GM23248 (cell line): ENCODE results near the gene EFHC2. TPM values are rescaled to one million over a fixed set of nuclear protein-coding genes. Genes with fewer than 3 reads are reported as not detected.

ENCODE experiments used
- DNase-seq: peaks from one replicate; pipeline ENCODE4 v3.0.0-alpha.2; 2015
- H2AFZ ChIP-seq: fragments of 200-600 bp; sonication (generic); 2 replicates; pipeline ENCODE4 v1.6.1; 2016; ENCODE audit warnings: antibody characterized with exemption
- H3F3A ChIP-seq: fragments of 200-600 bp; sonication (generic); 2 replicates; pipeline ENCODE4 v1.6.1; 2016; ENCODE audit warnings: mild to moderate bottlenecking, antibody characterized with exemption, mixed run types; ENCODE audit not compliant: insufficient read depth
- H3K27ac ChIP-seq: fragments of 200-600 bp; sonication (generic); 2 replicates; pipeline ENCODE4 v1.5.1; 2016; ENCODE audit warnings: mild to moderate bottlenecking
- H3K27me3 ChIP-seq: fragments of 200-600 bp; sonication (generic); replicated peaks from 2 replicates; pipeline ENCODE4 v1.6.1; 2016; ENCODE audit warnings: mild to moderate bottlenecking; ENCODE audit not compliant: insufficient read depth
- H3K36me3 ChIP-seq: fragments of 200-600 bp; sonication (generic); 2 replicates; pipeline ENCODE4 v1.6.1; 2016; ENCODE audit warnings: low read depth, mild to moderate bottlenecking
- H3K4me1 ChIP-seq: fragments of 200-600 bp; sonication (generic); 2 replicates; pipeline ENCODE4 v1.6.1; 2016; ENCODE audit warnings: mild to moderate bottlenecking; ENCODE audit not compliant: insufficient read depth
- H3K4me2 ChIP-seq: fragments of 200-600 bp; sonication (generic); one replicate; pipeline ENCODE4 v1.6.1; 2016; ENCODE audit warnings: mild to moderate bottlenecking; ENCODE audit not compliant: unreplicated experiment
- H3K4me3 ChIP-seq: fragments of 200-600 bp; sonication (generic); 2 replicates; pipeline ENCODE4 v1.5.1; 2016; ENCODE audit warnings: mild to moderate bottlenecking
- H3K79me2 ChIP-seq: fragments of 200-600 bp; sonication (generic); 2 replicates; pipeline ENCODE4 v1.6.1; 2016; ENCODE audit warnings: mild to moderate bottlenecking; ENCODE audit not compliant: insufficient read depth
- H3K9ac ChIP-seq: fragments of 200-600 bp; sonication (generic); 2 replicates; pipeline ENCODE4 v1.6.1; 2016; ENCODE audit warnings: mild to moderate bottlenecking
- H3K9me2 ChIP-seq: fragments of 200-600 bp; sonication (generic); 2 replicates; pipeline ENCODE4 v1.6.1; 2016; ENCODE audit warnings: mixed run types, mild to moderate bottlenecking, moderate library complexity; ENCODE audit not compliant: insufficient read depth
- H3K9me3 ChIP-seq: fragments of 200-600 bp; sonication (generic); one replicate; pipeline ENCODE4 v1.6.1; 2017; ENCODE audit warnings: low read depth
- H4K20me1 ChIP-seq: fragments of 200-600 bp; sonication (generic); 2 replicates; pipeline ENCODE4 v1.6.0; 2016; ENCODE audit not compliant: insufficient read depth
- EZH2 ChIP-seq: fragments of 200-600 bp; sonication (generic); IDR thresholded peaks from 2 replicates; pipeline ENCODE4 v1.6.1; 2018; ENCODE audit warnings: antibody characterized with exemption, mild to moderate bottlenecking; ENCODE audit not compliant: insufficient read depth, poor library complexity, severe bottlenecking
- EZH2phosphoT487 ChIP-seq: fragments of 200-600 bp; sonication (generic); IDR thresholded peaks from 2 replicates; pipeline ENCODE4 v1.6.1; 2018; ENCODE audit warnings: antibody characterized with exemption, moderate library complexity, mild to moderate bottlenecking, low read depth; ENCODE audit not compliant: insufficient read depth
- WGBS, 2 experiments: methylation state at CpG; one replicate each; pipeline ENCODE4 v1.1.6; 2015 to 2017; ENCODE audit warnings: low lambda C conversion rate in 2 of 2, low coverage in 1 of 2; ENCODE audit errors: missing lambda C conversion rate in 2 of 2; 5-methylcytosine and 5-hydroxymethylcytosine counted together
- in situ Hi-C: fragments of 300-500 bp; cut with MboI; formaldehyde crosslinking; loops from 2 replicates; pipeline ENCODE4 v1.15.0; 2020
- polyA plus RNA-seq: library from polyadenylated mRNA; unstranded; fragments of >200 nt; fragmentation: Nextera tagmentation; extraction: Ambion mirVana; gene quantifications from 2 replicates; pipeline ENCODE4 v1.2.1, GENCODE V29; 2016
- total RNA-seq: library from RNA; depleted of rRNA; stranded (reverse); fragments of >200 nt; shearing (Covaris generic); gene quantifications from 2 replicates; pipeline ENCODE4 v1.2.3, GENCODE V29; 2014

Gene EFHC2
- total and polyA plus RNA-seq, 2 experiments from 2014 or later: 0.38 TPM; not detected in 1

- Histone ChIP-seq H3K27ac (no peak overlapping the region), H3K4me2 (no peak overlapping the region), H4K20me1 (no peaks in the 10 kb centered on the region), H3K79me2 (no peaks in the 10 kb centered on the region), H3F3A (no peaks in the 10 kb centered on the region), H3K36me3 (no peaks in the 10 kb centered on the region), H3K9me2 (no peaks in the 10 kb centered on the region), H2AFZ (no peak overlapping the region), H3K4me3 (no peak overlapping the region), H3K4me1 (no peaks in the 10 kb centered on the region), H3K9ac (no peak overlapping the region), H3K9me3 (no peaks in the 10 kb centered on the region), H3K27me3 (no peaks in the 10 kb centered on the region)
- DNase-seq: no peak
- TF ChIP-seq EZH2phosphoT487 (no peak), EZH2 (no peak)
- in situ Hi-C loops: no loop called here
- 75 to 80% methylated on average over 5 of the region's 5 CpGs for WGBS, 2 experiments
These were observed 37.1 kb downstream of the EFHC2 start for GRCh38 chrX:44306356-44306755.

GRCh38 chrX:44305921-44306320 lies 37.6 kb downstream of the EFHC2 start:
- Histone ChIP-seq H3K4me3 (no peak overlapping the region), H3F3A (no peaks in the 10 kb centered on the region), H3K4me2 (no peak overlapping the region), H3K4me1 (no peaks in the 10 kb centered on the region), H3K9ac (no peak overlapping the region), H3K9me2 (no peaks in the 10 kb centered on the region), H2AFZ (no peak overlapping the region), H3K9me3 (no peaks in the 10 kb centered on the region), H4K20me1 (no peaks in the 10 kb centered on the region), H3K36me3 (no peaks in the 10 kb centered on the region), H3K27ac (no peak overlapping the region), H3K79me2 (no peaks in the 10 kb centered on the region), H3K27me3 (no peaks in the 10 kb centered on the region)
- TF ChIP-seq EZH2phosphoT487 (no peak), EZH2 (no peak)
- in situ Hi-C loops: no loop called here
- DNase-seq: no peak
- 70 to 83% methylated on average over 2 to 4 of the region's 4 CpGs for WGBS, 2 experiments

- H3K27ac ChIP-seq: no peak overlapping the region
- H3K36me3 ChIP-seq: no peaks in the 10 kb centered on the region
- in situ Hi-C loops: no loop called here
- 80 to 86% methylated on average over 2 of the region's 2 CpGs for WGBS, 2 experiments
- no peaks in the 10 kb centered on the region for H3K27me3 ChIP-seq
- no peaks in the 10 kb centered on the region for H3K79me2 ChIP-seq
- TF ChIP-seq EZH2phosphoT487 (no peak), EZH2 (no peak)
- no peaks in the 10 kb centered on the region for H3F3A ChIP-seq
- no peaks in the 10 kb centered on the region for H3K9me3 ChIP-seq
- no peak for DNase-seq
- H3K4me1 ChIP-seq: no peaks in the 10 kb centered on the region
- no peak overlapping the region for H2AFZ ChIP-seq
- no peaks in the 10 kb centered on the region for H4K20me1 ChIP-seq
- no peak overlapping the region for H3K9ac ChIP-seq
- no peak overlapping the region for H3K4me3 ChIP-seq
- no peak overlapping the region for H3K4me2 ChIP-seq
- H3K9me2 ChIP-seq: no peaks in the 10 kb centered on the region
These were observed 40.4 kb downstream of the EFHC2 start for GRCh38 chrX:44303119-44303518.

- DNase-seq: no peak
- TF ChIP-seq EZH2phosphoT487 (no peak), EZH2 (no peak)
- Histone ChIP-seq H3K9ac (no peak overlapping the region), H3K4me2 (no peak overlapping the region), H3K27ac (no peak overlapping the region), H2AFZ (no peak overlapping the region), H3K27me3 (no peaks in the 10 kb centered on the region), H3K79me2 (no peaks in the 10 kb centered on the region), H3K4me3 (no peak overlapping the region), H3K4me1 (no peaks in the 10 kb centered on the region), H3K9me2 (no peaks in the 10 kb centered on the region), H3K9me3 (no peaks in the 10 kb centered on the region), H4K20me1 (no peaks in the 10 kb centered on the region), H3F3A (no peaks in the 10 kb centered on the region), H3K36me3 (no peaks in the 10 kb centered on the region)
- WGBS, 2 experiments: 72% methylated on average over 4 of the region's 4 CpGs
- in situ Hi-C loops: no loop called here
These were observed 44.3 kb downstream of the EFHC2 start for GRCh38 chrX:44299177-44299576.
